Epidermal melanocyte (primary cell): Measurements from ENCODE around the gene SEMA3E.
A peak's percentile ranks its signal among the peaks of the same experiment; 100 is the strongest.
"Not testable (repeated sequence)": the region's sequence is repeated elsewhere in the genome, so short reads cannot be mapped to it uniquely, and the experiment has no call there.

Experiments used
- DNase-seq: peaks from one replicate; pipeline ENCODE4 v3.0.0; 2011; ENCODE audit warnings: low spot score; ENCODE audit not compliant: insufficient read length

Gene SEMA3E

GRCh38 chr7:83487801-83488200 is 161.1 kb downstream of the SEMA3E start:
- DNase-seq = no peak

- DNase-seq = no peak
Observed at GRCh38 chr7:83486957-83487356, 162.0 kb downstream of the SEMA3E start.

DNA sequence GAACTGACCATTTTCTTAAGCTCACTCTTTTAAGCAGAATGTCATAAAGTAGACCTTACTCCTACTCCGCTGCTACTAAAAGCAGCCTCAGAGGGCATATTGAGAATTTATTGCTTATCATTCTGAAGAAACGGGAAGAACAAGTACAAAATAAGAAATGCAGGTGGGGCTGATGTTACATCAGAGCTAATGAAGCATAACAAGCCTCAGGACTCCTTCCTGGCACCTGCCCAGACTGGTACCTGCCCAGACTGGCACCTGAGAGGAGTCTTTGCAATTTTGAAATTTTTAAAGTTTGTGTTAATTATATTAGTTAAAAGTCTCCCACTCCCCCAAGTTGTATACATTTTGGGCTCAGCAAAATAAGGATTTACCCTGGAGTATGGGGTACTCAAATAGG is 162.4 kb downstream of the SEMA3E start:
- DNase-seq = no peak

DNA sequence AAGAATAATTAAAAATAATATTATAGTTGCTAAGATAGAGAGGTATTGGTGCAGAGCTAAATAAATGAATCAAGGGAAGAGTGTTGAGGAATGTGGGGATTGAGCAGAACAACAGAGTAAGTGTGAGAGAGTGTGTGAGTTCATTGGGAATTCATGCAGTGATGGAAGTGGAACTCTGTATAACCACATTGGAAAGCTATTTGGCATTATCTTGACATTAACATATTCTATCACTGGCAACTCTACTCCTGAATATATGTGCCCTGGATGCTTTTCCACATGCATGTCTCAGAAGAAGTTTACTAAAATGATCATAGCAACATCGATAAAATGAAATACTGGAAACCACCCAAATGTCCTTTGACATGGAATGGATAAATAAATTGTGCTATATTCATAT is 164.1 kb downstream of the SEMA3E start:
- DNase-seq = no peak

DNA sequence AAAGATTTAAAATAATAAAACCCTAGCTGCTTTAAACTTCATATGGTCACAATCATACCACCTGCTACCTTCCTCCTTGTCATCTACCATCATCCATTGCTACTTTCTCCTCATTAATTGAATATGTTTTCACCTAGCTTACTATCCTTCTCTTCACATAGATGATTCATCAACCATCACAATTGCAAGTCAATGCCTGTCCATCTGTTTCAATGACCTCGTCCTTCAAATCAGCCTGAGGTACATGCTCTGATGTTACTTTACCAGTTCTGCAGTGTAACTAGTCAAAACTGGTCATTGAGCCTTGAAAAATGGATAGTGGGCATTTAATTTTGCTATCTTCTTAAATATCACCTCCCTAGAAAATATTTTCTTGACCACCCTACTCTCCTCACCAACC is 164.7 kb downstream of the SEMA3E start:
- no peak for DNase-seq

GRCh38 chr7:83478616-83479015 is 170.3 kb downstream of the SEMA3E start:
- no peak for DNase-seq

DNA sequence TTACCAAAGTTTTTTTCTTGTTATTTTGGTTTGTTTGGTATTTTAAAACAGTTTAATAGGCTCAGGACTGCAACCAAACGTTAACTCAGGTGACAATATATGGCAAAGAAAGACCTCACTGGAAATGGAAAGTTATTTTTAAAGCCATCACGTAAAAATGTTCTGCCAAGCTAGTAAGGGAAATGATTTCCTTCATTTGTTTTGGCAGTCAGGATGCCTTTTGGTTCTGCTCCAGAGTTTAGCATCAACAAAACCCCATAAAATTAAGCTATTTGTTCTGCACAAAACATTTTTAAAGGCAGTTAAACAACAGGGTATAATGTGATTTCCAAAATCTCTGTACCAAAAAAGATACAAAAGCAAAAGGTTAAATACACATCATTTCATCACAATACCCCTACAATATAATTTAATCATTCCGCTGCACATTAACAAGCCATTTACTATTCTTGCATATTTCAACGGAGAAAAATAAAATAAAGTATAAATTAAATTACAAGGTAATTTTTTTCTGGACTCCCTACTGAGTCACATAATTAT is 172.4 kb downstream of the SEMA3E start:
- no peak for DNase-seq

- no peak for DNase-seq
Observed at GRCh38 chr7:83475420-83475819, 173.5 kb downstream of the SEMA3E start.

DNA sequence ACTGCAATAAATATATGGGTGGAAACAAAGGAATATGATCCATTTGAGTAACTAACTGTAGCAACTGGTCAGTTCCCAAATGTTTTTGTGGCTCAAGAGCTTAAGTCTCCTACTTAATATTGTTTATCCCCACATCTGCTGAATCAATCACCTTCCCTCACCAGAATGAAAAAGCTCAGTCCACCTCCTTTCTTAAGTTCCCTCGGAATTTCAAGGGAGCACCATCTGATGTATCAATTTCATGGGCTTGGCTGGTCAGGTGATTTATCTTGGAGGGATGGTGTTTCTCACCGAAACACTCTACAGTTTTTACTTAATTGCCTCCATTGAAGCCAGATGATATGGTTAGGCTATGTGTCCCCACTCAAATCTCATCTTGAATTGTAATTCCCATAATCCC is 176.6 kb downstream of the SEMA3E start:
- no peak for DNase-seq

- no peak for DNase-seq
Observed at GRCh38 chr7:83469491-83469890, 179.4 kb downstream of the SEMA3E start.

- no peak for DNase-seq
Observed at GRCh38 chr7:83469076-83469475, 179.9 kb downstream of the SEMA3E start.

GRCh38 chr7:83468251-83468739 is 180.6 kb downstream of the SEMA3E start:
- peak; percentile 62 for DNase-seq

GRCh38 chr7:83467493-83467892 is 181.4 kb downstream of the SEMA3E start:
- DNase-seq = no peak

GRCh38 chr7:83466956-83467355 is 182.0 kb downstream of the SEMA3E start:
- DNase-seq = no peak

DNA sequence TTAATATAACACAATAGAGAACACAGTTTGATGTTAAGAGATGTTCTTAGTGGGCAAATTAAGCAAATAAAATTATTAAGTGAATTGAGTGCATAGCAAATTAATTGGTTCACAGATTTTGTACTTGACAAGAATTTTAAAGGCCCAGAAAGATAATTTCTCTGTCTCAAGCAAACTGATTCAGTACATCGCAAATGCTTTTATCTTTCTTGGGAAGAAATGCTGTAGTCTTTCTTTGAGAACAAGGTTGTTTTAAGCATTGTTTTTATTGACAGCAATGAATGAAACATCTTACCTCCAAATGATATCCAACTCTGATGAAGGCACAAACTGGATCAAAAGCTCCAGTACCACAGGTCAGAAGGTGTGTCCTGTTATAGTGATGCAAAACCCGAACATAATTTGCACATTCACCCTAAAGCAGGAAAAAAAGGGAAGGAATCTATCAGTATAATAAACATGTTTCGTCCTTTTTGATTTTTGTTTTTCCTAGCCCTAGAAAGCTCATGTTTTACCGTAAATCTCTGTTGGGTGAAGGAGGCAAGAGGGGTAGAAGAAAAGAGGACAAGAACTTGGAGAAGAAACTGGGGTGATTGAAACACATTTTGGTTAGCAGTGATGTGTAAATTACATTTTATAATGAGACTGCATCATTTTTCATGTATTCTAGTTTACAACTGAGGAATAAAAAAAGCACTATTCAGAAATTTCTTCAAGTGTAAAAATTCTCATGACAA is 182.6 kb downstream of the SEMA3E start:
- DNase-seq = no peak

DNA sequence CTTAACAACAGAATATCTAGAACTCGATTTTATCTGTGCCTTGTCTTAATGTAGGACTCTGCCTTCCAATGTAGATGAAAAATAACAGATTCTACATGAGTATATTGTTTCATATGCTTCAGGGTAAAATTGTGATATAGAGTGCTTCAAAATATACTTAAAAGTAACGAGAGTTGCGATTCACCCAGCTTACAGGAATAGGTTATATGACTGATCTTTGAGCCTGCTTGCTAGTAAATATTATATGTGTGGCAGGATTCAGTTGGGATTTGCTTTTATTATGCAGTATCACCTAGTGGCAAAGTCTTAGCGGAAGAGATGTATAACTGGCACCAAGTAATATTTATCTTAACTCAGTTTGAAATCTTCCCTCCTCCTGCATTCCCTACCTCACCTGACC is 183.3 kb downstream of the SEMA3E start:
- no peak for DNase-seq

GRCh38 chr7:83461820-83462219 is 187.1 kb downstream of the SEMA3E start:
- not testable (repeated sequence) for DNase-seq

GRCh38 chr7:83459930-83460653 is 188.8 kb downstream of the SEMA3E start:
- DNase-seq = not testable (repeated sequence)

- DNase-seq = not testable (repeated sequence)
Observed at GRCh38 chr7:83459101-83459929, 189.6 kb downstream of the SEMA3E start.

DNA sequence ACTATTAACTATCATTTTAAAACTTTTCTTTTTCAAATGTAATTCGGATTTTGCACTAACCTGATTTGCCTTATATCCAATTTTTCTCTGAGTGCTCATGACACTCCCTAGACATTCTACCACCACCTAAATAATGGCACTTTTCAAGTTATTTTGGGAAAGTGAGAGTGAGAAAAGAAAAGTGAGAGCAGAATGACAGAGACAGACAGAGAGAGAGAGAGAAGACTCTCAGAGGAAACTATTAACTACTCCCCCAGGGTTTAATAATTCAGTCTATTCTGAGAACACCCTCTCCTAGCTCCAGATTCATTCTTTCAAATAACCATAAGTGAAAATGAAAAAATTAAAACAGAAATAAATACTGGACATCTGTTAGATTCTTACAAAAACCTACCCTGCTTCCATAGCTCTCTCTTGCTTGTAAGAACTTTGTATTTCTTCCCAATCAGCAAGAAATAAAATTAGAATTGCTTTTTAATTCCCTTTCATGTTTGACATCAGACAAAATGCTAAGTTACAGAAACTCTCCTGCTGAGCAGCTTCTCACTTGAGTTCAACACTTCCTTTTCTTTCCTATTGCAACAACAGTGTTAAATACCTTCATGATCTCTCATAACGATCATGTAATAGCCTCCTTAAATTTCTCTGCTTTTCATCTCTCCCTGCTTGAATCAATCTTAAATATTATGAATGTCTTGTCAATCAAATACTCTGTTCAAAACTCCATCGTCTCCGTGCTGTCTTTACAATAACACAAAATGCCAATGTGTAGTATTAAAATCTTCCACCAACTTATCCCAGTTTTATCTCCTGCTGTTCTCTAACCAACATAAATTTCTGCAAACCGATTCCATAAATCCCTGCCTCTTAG is 191.7 kb downstream of the SEMA3E start:
- no peak for DNase-seq

- DNase-seq = no peak
Observed at GRCh38 chr7:83456413-83456812, 192.5 kb downstream of the SEMA3E start.
